BE2C (cell line): ENCODE results near the gene MEF2C.

Experiments used
- DNase-seq: peaks from one replicate; pipeline ENCODE4 v3.0.0-alpha.2; 2020
- H3K27me3 ChIP-seq: fragments of 250-450 bp; sonication (Bioruptor Pico); 2 replicates; pipeline ENCODE4 v1.5.1; 2020; ENCODE audit warnings: mild to moderate bottlenecking
- H3K36me3 ChIP-seq: fragments of 250-450 bp; sonication (Bioruptor Pico); 2 replicates; pipeline ENCODE4 v1.5.1; 2020; ENCODE audit warnings: mild to moderate bottlenecking
- H3K4me1 ChIP-seq: fragments of 250-450 bp; sonication (Bioruptor Pico); 2 replicates; pipeline ENCODE4 v1.5.1; 2020
- H3K4me3 ChIP-seq: 2 replicates; pipeline ENCODE4 v1.5.1; 2011; ENCODE audit warnings: low read depth, low read length
- H3K9me3 ChIP-seq: fragments of 250-450 bp; sonication (Bioruptor Pico); 2 replicates; pipeline ENCODE4 v1.5.1; 2020
- TF ChIP-seq, protein P1 (sequence below): IDR thresholded peaks from 2 replicates; pipeline ENCODE4 v1.5.1; 2012; ENCODE audit warnings: mild to moderate bottlenecking, low read depth, low read length

The MEF2C gene

GRCh38 chr5:88675168-88675707 is 207.7 kb downstream of the MEF2C start:
- no peak for DNase-seq
- H3K27me3 ChIP-seq, result peaks cover 97% of the 10 kb centered on the region
- no peaks in the 10 kb centered on the region for H3K4me1 ChIP-seq
- H3K36me3 ChIP-seq, result no peaks in the 10 kb centered on the region
- TF ChIP-seq, protein P1, sequence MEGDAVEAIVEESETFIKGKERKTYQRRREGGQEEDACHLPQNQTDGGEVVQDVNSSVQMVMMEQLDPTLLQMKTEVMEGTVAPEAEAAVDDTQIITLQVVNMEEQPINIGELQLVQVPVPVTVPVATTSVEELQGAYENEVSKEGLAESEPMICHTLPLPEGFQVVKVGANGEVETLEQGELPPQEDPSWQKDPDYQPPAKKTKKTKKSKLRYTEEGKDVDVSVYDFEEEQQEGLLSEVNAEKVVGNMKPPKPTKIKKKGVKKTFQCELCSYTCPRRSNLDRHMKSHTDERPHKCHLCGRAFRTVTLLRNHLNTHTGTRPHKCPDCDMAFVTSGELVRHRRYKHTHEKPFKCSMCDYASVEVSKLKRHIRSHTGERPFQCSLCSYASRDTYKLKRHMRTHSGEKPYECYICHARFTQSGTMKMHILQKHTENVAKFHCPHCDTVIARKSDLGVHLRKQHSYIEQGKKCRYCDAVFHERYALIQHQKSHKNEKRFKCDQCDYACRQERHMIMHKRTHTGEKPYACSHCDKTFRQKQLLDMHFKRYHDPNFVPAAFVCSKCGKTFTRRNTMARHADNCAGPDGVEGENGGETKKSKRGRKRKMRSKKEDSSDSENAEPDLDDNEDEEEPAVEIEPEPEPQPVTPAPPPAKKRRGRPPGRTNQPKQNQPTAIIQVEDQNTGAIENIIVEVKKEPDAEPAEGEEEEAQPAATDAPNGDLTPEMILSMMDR, result no peak
- no peaks in the 10 kb centered on the region for H3K9me3 ChIP-seq
- H3K4me3 ChIP-seq, result peak overlapping the region; percentile 30

DNA sequence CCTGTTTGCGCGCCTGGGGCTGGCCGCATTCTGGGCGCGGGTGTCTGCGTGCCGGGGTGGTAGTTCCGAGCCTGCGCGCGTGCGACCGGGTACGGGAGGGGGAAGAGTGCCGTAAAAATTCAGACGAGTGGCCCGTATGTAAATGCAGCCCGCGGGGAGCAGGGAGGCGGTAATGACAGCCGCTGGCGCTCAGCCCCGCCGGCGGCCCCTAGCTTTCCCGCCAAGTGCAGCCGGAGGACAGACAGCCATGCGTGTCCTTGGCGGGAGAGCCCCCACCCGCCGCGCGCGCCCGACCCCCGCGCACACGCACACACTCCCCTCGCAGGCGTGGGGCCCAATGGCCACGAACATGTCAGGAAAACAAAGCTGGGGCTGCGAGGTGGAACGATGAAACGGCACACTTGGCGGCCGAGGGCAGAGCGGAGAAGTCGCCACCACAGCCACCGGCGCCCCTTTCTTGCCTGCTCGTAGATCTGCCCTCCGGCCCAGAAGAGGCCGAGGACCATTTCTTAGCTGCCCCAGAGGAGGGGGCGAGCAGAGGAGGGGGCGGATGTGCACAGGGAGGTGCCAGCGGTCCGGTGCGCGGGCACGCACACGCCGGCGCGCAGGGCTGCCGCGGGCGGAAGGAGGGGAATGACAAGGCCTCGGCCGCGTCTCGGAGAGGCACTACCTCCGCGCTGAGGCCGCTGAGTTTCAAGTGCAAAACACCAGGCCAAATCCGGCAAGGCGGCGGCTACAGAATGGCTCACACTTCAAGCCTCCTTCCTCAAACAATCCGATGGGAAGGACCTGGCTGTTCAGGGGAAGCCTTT is 208.4 kb downstream of the MEF2C start:
- TF ChIP-seq, protein P1, result no peak
- H3K4me1 ChIP-seq, result no peaks in the 10 kb centered on the region
- DNase-seq, result no peak
- H3K4me3 ChIP-seq, result peak overlapping the region; percentile 30
- H3K36me3 ChIP-seq, result no peaks in the 10 kb centered on the region
- no peaks in the 10 kb centered on the region for H3K9me3 ChIP-seq
- peaks cover 98% of the 10 kb centered on the region for H3K27me3 ChIP-seq

DNA sequence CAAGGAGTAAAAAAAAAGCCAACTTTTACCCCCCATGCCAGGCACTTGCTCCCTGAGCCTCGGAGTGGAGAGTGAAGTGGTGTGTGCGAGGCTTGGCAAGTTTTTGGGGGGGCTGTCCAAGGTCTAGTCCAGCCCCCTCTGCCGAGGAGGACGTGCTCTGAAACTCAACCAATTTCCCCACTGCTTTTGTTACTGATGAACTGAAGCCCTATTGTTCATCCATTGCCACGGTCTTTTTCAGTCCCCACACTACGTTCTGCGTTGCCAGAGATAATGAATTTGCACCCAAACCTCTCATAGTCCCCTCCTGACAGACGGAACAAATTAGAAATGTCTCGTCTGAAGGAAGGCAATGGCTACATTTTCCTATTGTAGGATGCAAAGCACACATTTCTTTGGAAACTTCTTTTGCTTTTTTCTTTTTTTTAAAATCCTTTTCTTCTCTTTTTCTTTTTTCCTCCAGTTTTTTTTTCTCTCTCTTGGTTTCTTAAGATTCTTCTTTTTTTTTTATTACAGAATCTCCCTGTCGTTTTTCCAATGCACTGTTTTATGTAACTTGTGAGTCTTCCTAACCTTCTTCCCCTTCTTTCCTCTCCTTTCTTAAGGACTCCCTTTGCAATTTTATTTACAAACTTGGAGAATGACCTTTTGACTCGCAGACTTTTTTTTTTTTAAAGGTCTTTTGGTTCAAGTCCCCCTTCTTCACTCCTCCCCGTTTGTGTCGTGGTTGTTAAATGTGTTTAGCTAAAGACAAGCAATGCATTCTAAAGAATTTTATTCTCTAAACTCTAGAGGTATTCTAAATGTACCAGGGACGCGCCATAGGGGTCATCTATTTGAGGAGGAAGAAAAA is 209.5 kb downstream of the MEF2C start:
- TF ChIP-seq, protein P1, result no peak
- no peak overlapping the region for H3K4me3 ChIP-seq

DNA sequence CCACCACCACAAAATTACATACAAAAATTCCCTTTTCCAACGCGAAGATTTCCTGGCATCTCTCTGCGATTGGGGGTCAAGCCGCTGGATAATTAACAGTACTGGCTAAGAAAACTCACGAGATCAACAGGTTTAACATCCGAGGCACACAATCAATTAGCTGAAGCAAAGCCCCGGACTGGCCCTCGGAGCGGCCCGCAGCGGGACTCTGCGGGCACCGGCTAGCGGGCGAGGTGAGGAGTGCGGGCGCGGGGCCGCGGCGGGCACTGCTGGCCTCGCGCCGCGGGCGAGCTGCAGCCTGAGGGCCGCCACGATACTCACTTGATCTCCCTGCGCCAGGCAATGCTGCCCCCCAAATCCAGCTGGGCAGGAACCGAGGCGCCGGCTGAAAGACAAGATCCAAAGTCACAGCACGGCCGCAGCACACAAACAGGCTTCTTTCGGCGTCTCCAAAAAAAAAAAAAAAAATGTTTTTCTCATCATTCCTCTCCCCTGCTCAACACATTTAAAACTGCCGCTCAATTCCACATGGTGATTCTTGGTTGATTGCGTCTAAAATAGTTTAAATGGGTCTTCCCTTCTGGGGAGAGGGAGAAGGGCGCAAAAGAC is 210.2 kb downstream of the MEF2C start:
- Histone ChIP-seq H3K4me1 (no peaks in the 10 kb centered on the region), H3K9me3 (no peaks in the 10 kb centered on the region), H3K4me3 (no peak overlapping the region), H3K27me3 (peaks cover 99% of the 10 kb centered on the region), H3K36me3 (no peaks in the 10 kb centered on the region)
- no peak for DNase-seq
- TF ChIP-seq, protein P1, result no peak

More for the DNA sequence above, 209.5 kb downstream of the MEF2C start:
- H3K9me3 ChIP-seq, result no peaks in the 10 kb centered on the region
- H3K27me3 ChIP-seq, result peaks cover 97% of the 10 kb centered on the region
- H3K36me3 ChIP-seq, result no peaks in the 10 kb centered on the region
- no peak for DNase-seq
- no peaks in the 10 kb centered on the region for H3K4me1 ChIP-seq

DNA sequence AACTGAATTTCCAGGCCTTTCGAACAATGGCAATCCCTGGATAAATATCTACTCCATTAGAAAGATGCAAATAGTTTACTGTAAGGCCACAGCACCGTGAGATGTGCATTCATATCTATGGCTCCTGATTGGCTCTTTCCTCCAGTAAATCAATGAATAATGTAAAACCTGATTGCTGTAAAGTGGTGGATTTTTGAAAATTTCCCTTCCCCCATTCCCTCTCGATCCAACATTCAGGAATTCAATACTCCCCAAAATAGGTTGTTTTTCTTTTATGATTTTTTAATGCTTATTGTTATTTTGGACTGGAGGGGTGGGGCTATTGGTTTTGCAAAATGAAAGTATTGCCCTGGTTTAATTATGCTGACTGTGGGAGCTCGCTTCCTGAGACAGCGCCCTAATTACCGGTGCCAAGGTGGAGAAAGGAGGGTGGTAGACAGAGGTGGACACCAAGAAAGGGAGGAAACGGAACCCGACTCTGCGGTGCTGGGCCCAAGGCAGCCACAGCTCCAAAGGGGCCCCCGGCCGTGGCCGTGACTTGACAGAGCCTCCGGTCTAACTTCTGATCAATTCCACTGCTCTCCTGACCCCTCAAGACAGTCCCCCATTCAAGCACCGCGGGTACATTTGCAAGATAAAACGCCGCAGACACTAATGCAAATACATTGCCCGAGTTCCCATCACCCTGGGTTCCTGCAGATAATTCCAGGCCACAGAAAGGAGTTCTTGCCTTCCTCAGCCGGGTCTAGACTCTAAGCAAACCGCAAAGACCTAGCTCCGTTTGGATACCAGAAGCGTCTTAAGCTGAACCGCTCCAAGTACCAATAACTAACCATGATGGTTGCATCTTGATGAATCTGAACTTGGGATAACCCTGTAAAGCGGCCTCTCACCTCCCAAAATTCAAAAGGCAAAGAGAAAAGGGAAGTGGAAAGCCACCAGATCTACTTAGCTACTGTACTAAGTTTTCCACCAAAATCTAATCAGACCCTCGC is 211.2 kb downstream of the MEF2C start:
- no peak overlapping the region for H3K4me3 ChIP-seq
- DNase-seq, result no peak
- H3K27me3 ChIP-seq, result peaks cover 99% of the 10 kb centered on the region

More for the DNA sequence above, 211.2 kb downstream of the MEF2C start:
- H3K9me3 ChIP-seq, result no peaks in the 10 kb centered on the region
- H3K4me1 ChIP-seq, result no peaks in the 10 kb centered on the region
- TF ChIP-seq, protein P1, result no peak
- no peaks in the 10 kb centered on the region for H3K36me3 ChIP-seq
